MM.1S (cell line): Measurements from ENCODE around the gene HES5.

ENCODE experiments used
- DNase-seq: peaks from one replicate; pipeline ENCODE4 v3.0.0-alpha.2; 2015
- H2AFZ ChIP-seq: fragments of 300-600 bp; sonication (generic); 2 replicates; pipeline ENCODE4 v1.6.0; 2016; ENCODE audit warnings: antibody characterized with exemption, low read length
- H3F3A ChIP-seq: fragments of 300-600 bp; sonication (generic); 2 replicates; pipeline ENCODE4 v1.6.1; 2016; ENCODE audit warnings: mild to moderate bottlenecking, antibody characterized with exemption, low read length, moderate library complexity, mixed read lengths; ENCODE audit not compliant: insufficient read depth
- H3K27ac ChIP-seq: fragments of 300-600 bp; sonication (generic); 2 replicates; pipeline ENCODE4 v1.5.1; 2016; ENCODE audit warnings: mild to moderate bottlenecking, low read length
- H3K27me3 ChIP-seq: fragments of 300-600 bp; sonication (generic); replicated peaks from 2 replicates; pipeline ENCODE4 v1.6.0; 2016; ENCODE audit warnings: low read length; ENCODE audit not compliant: insufficient read depth
- H3K36me3 ChIP-seq: fragments of 300-600 bp; sonication (generic); replicated peaks from 2 replicates; pipeline ENCODE4 v1.6.1; 2016; ENCODE audit warnings: mild to moderate bottlenecking, low read length, mixed read lengths; ENCODE audit not compliant: insufficient read depth
- H3K4me1 ChIP-seq: fragments of 300-600 bp; sonication (generic); 2 replicates; pipeline ENCODE4 v1.6.1; 2016; ENCODE audit warnings: low read length, mixed read lengths
- H3K4me2 ChIP-seq: fragments of 300-600 bp; sonication (generic); 2 replicates; pipeline ENCODE4 v1.6.0; 2016; ENCODE audit warnings: low read depth, low read length
- H3K4me3 ChIP-seq: fragments of 300-600 bp; sonication (generic); 2 replicates; pipeline ENCODE4 v1.5.1; 2016; ENCODE audit warnings: low read length, mixed read lengths
- H3K79me2 ChIP-seq: fragments of 300-600 bp; sonication (generic); 2 replicates; pipeline ENCODE4 v1.6.1; 2016; ENCODE audit warnings: mixed run types, low read length, mixed read lengths
- H3K9ac ChIP-seq: fragments of 300-600 bp; sonication (generic); 2 replicates; pipeline ENCODE4 v1.6.1; 2016; ENCODE audit warnings: low read length, mixed read lengths
- H3K9me2 ChIP-seq: fragments of 300-600 bp; sonication (generic); replicated peaks from 2 replicates; pipeline ENCODE4 v1.6.1; 2016; ENCODE audit warnings: mild to moderate bottlenecking, low read length, mixed read lengths; ENCODE audit not compliant: insufficient read depth
- H3K9me3 ChIP-seq: fragments of 300-600 bp; sonication (generic); replicated peaks from 2 replicates; pipeline ENCODE4 v1.6.1; 2016; ENCODE audit warnings: mild to moderate bottlenecking, low read length, mixed read lengths; ENCODE audit not compliant: insufficient read depth
- H4K20me1 ChIP-seq: fragments of 300-600 bp; sonication (generic); 2 replicates; pipeline ENCODE4 v1.6.1; 2016; ENCODE audit warnings: mild to moderate bottlenecking, low read length, moderate library complexity, mixed read lengths; ENCODE audit not compliant: insufficient read depth
- CTCF ChIP-seq: fragments of 300-600 bp; sonication (generic); IDR thresholded peaks from 2 replicates; pipeline ENCODE4 v1.5.1; 2016; ENCODE audit warnings: antibody characterized with exemption, low read length, mixed read lengths
- EZH2 ChIP-seq: fragments of 300-600 bp; sonication (generic); optimal IDR thresholded peaks from 2 replicates; pipeline ENCODE3; 2017; ENCODE audit warnings: low read depth, mild to moderate bottlenecking, antibody characterized with exemption, low read length, mixed read lengths
- EZH2phosphoT487 ChIP-seq: fragments of 300-600 bp; sonication (generic); IDR thresholded peaks from 2 replicates; pipeline ENCODE4 v1.6.1; 2018; ENCODE audit warnings: antibody characterized with exemption, low read length

HES5 gene

GRCh38 chr1:2508180-2508579 is 21.9 kb downstream of the HES5 start:
- H3K4me2 ChIP-seq, result no peak overlapping the region
- no peaks in the 10 kb centered on the region for H4K20me1 ChIP-seq
- no peaks in the 10 kb centered on the region for H3K9me2 ChIP-seq
- no peaks in the 10 kb centered on the region for H3K4me1 ChIP-seq
- 0 out of 2 replicates have a peak, but pooled peaks cover 3% of the 10 kb centered on the region for H3K36me3 ChIP-seq
- no peak overlapping the region for H3K4me3 ChIP-seq
- H3K27me3 ChIP-seq, result no peaks in the 10 kb centered on the region
- no peaks in the 10 kb centered on the region for H3K9me3 ChIP-seq
- no peak for TF ChIP-seq EZH2
- no peak for TF ChIP-seq CTCF
- TF ChIP-seq EZH2phosphoT487, result no peak
- DNase-seq, result no peak
- no peak overlapping the region for H3K27ac ChIP-seq
- no peaks in the 10 kb centered on the region for H3K79me2 ChIP-seq
- no peak overlapping the region for H3K9ac ChIP-seq
- H2AFZ ChIP-seq, result no peak overlapping the region
- H3F3A ChIP-seq, result no peaks in the 10 kb centered on the region

GRCh38 chr1:2507744-2508155 is 22.3 kb downstream of the HES5 start:
- no peaks in the 10 kb centered on the region for H3K79me2 ChIP-seq
- H3K27me3 ChIP-seq, result peaks cover 4% of the 10 kb centered on the region; the same call in 1 of the 2 replicates
- H3K9ac ChIP-seq, result no peak overlapping the region
- no peaks in the 10 kb centered on the region for H3K4me1 ChIP-seq
- no peak overlapping the region for H3K27ac ChIP-seq
- H3K4me2 ChIP-seq, result no peak overlapping the region
- no peaks in the 10 kb centered on the region for H4K20me1 ChIP-seq
- no peak overlapping the region for H3K4me3 ChIP-seq
- H2AFZ ChIP-seq, result no peak overlapping the region
- H3K9me2 ChIP-seq, result no peaks in the 10 kb centered on the region
- TF ChIP-seq EZH2phosphoT487, result no peak
- no peak for DNase-seq
- H3F3A ChIP-seq, result no peaks in the 10 kb centered on the region
- no peaks in the 10 kb centered on the region for H3K9me3 ChIP-seq
- H3K36me3 ChIP-seq, result 0 out of 2 replicates have a peak, but pooled peaks cover 3% of the 10 kb centered on the region

- TF ChIP-seq EZH2, result no peak
- TF ChIP-seq CTCF, result no peak
- no peak for TF ChIP-seq EZH2phosphoT487
- Histone ChIP-seq H3K9ac (no peak overlapping the region), H3K27ac (no peak overlapping the region), H3K4me3 (no peak overlapping the region), H3K36me3 (0 out of 2 replicates have a peak, but pooled peaks cover 3% of the 10 kb centered on the region), H2AFZ (no peak overlapping the region), H3K4me1 (no peaks in the 10 kb centered on the region), H3K9me2 (no peaks in the 10 kb centered on the region), H3K9me3 (no peaks in the 10 kb centered on the region), H3K27me3 (peaks cover 10% of the 10 kb centered on the region), H3F3A (no peaks in the 10 kb centered on the region), H3K4me2 (no peak overlapping the region), H4K20me1 (no peaks in the 10 kb centered on the region), H3K79me2 (no peaks in the 10 kb centered on the region)
- DNase-seq, result no peak
These were observed 23.0 kb downstream of the HES5 start for GRCh38 chr1:2506901-2507565.
